Measurements from ENCODE around the gene GGCX.
"Not testable (repeated sequence)": the region's sequence is repeated elsewhere in the genome, so short reads cannot be mapped to it uniquely, and the experiment has no call there.

GGCX gene

GRCh38 chr2:85561280-85562212 is at the start of gene GGCX:
GGCX (minus strand) TSS chr2:85561493; CDS start chr2:85561428, 65 bp downstream.
- DNase-seq (ENCODE audit: low spot score), result peak; percentile 97

- DNase-seq (ENCODE audit: low spot score), result no peak
Measured at GRCh38 chr2:85607268-85608215, 46.2 kb upstream of the GGCX start.

- no peak for DNase-seq (ENCODE audit: low spot score)
Measured at GRCh38 chr2:85606116-85606455, 44.8 kb upstream of the GGCX start.

- DNase-seq (ENCODE audit: low spot score), result no peak
Measured at GRCh38 chr2:85605406-85606115, 44.3 kb upstream of the GGCX start.

GRCh38 chr2:85604568-85605339 is 43.5 kb upstream of the GGCX start:
- no peak for DNase-seq (ENCODE audit: low spot score)

- not testable (repeated sequence) for DNase-seq (ENCODE audit: low spot score)
Measured at GRCh38 chr2:85604133-85604444, 42.8 kb upstream of the GGCX start.

GRCh38 chr2:85602476-85603234 is 41.4 kb upstream of the GGCX start, which contains the start of gene TMEM150A:
TMEM150A (minus strand) TSS chr2:85602698; CDS start chr2:85601948, 750 bp downstream.
- peak; percentile 82 for DNase-seq (ENCODE audit: low spot score)

- no peak for DNase-seq (ENCODE audit: low spot score)
Measured at GRCh38 chr2:85601771-85602475, 40.6 kb upstream of the GGCX start.

GRCh38 chr2:85600951-85601770 is 39.9 kb upstream of the GGCX start:
- DNase-seq (ENCODE audit: low spot score), result no peak

- no peak for DNase-seq (ENCODE audit: low spot score)
Measured at GRCh38 chr2:85600235-85600575, 38.9 kb upstream of the GGCX start.

- no peak for DNase-seq (ENCODE audit: low spot score)
Measured at GRCh38 chr2:85599468-85600234, 38.4 kb upstream of the GGCX start.

GRCh38 chr2:85598594-85599340 is 37.5 kb upstream of the GGCX start:
- no peak for DNase-seq (ENCODE audit: low spot score)

- DNase-seq (ENCODE audit: low spot score), result no peak
Measured at GRCh38 chr2:85597241-85597640, 35.9 kb upstream of the GGCX start.

- no peak for DNase-seq (ENCODE audit: low spot score)
Measured at GRCh38 chr2:85596486-85597143, 35.3 kb upstream of the GGCX start.

GRCh38 chr2:85596026-85596333 is 34.7 kb upstream of the GGCX start:
- no peak for DNase-seq (ENCODE audit: low spot score)

GRCh38 chr2:85595301-85596025 is 34.2 kb upstream of the GGCX start, which contains the start of gene RNF181:
RNF181 (plus strand) TSS chr2:85595745; CDS start chr2:85595764, 19 bp downstream.
- peak; percentile 98 for DNase-seq (ENCODE audit: low spot score)
